GM19351 (cell line): ENCODE measurements around the gene SMIM11.

Experiments
- ATAC-seq: cut with Tn5 transposase; IDR thresholded peaks from one replicate; pipeline ENCODE4 v1.9.1; 2021; ENCODE audit warnings: mild to moderate bottlenecking, moderate library complexity; ENCODE audit not compliant: unreplicated experiment

The SMIM11 gene

DNA sequence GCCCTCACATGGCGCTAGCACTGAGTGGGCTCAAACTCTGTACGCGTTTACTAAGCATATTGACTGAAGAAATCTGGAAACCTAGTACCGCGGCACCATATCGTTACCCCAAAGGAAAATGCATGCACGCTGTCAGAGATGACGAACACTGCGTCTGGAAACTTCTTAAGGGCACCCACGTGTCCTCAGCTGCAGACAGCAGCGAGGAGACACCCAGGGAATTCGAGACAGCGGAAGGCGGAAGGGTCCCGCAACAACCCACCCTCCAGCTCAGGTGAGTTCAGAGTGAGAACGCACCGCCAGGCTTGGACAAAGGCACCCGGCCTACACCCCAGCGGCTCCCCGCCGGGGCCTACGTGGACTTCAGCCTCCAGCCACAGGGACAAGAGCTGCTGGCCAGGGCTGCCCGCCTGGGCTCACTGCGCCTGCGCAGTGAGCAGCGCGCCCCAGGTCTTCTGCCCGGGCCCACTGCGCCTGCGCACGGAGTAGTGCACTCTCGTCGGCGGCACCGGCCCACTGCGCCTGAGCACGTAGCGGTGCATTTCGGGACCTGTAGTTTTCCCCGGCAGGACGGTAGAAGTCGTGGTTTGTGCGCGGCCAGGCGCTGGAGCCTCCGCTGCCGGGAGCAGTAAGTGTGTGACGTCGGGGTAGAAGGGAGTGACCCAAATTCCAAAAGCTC, at the start of gene SMIM11:
Gene SMIM11 (plus strand): TSS at position 568 of the 679 bp plus-strand sequence. CDS start 3,998 bp downstream, outside the sequence.
- peak; percentile 95 for ATAC-seq

- no peak for ATAC-seq
Observed at GRCh38 chr21:34330055-34330454, 45.3 kb upstream of the SMIM11 start.

- no peak for ATAC-seq
Observed at GRCh38 chr21:34331726-34332125, 43.6 kb upstream of the SMIM11 start.

DNA sequence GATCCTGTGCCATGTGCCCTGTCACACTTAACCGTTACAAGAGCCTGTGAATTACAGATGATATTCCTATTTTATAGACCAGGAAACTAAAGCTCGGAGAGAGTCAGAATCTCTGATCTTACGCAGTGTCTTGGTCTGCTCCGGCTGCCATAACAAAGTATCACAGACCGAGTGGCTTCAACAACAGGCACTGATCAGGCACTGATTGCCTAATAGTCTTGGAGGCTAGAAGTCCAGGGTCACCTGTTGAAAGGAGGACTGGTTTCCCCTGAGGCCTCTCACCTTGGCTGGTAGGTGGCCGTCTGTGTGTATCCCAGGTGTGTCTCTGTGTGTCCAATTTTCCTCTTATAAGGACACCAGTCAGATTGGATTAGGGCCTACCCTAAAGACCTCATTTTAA, 43.0 kb upstream of the SMIM11 start:
- ATAC-seq = no peak

- ATAC-seq = no peak
Observed at GRCh38 chr21:34333121-34333739, 42.1 kb upstream of the SMIM11 start.

- ATAC-seq = no peak
Observed at GRCh38 chr21:34335316-34335715, 40.0 kb upstream of the SMIM11 start.

GRCh38 chr21:34336245-34336644, 39.1 kb upstream of the SMIM11 start:
- ATAC-seq = no peak

DNA sequence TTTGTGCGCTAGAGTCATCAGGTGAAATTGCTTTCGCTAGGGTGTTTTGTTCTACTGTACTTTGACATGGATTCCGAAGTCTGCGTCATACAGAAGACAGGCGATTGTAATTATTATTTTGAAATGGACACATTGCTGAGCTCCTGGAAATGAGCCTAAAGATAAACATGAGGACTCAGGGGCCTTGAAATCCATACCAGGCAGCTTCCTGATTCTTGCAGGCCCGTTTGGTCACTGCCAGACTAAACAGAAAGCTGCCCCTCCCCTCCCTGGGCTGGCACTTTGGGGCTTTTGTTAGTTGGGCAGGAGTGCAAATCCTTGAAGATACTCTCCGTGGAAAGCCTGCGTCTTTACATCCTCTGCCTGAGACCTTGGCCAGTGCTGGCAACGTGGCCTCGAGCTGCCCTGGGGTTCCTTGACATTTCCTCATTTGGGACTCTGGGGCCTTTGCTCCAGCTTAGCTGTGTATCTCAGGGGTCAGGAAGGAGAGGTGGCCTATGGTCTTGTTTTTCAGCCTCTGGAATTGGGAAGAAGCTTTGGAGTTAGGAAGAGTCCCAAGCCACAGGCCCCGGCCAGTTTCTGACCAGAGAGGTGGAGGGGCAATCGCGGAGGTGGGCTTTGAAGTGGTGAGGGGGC, 38.4 kb upstream of the SMIM11 start:
- ATAC-seq = no peak

DNA sequence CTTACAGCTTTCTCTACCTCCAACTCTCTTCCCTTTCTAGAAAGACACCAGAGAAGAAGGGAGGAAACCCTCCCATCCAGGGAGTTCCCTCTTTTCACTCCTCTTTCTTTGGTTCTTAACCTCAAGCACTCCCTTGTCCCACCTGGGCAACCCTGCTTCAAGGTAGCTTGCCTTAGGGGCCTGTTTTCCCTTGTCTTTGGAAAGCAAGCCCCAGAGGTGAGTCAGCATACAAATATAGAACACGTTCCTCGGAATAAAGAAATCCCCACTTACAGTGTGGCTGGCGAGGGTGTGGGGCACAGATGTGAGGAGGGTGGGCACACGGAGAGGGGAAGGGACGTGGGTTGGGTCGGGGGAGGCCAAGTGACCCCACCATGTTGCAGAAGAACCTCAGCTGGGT, 37.6 kb upstream of the SMIM11 start:
- no peak for ATAC-seq

DNA sequence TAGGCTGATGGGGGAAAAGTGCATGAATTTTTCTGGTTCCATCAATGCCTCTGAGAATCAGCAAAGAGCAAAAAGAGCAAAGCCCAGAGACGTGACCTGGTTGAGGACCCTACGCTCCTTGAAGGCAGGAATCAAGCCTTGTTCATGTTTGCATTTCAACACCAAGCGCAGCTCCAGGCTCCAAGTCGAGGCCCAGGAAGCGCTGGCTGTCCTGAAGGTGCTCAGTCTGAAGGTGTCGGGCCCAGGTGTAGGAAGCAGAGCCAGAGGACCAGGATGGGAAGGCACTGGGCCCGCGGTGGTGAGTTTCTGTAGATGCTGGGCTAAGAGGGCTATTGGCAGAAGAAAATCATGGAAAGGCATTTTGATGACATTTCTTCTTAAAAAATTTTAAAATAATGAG, 37.1 kb upstream of the SMIM11 start:
- ATAC-seq = no peak

DNA sequence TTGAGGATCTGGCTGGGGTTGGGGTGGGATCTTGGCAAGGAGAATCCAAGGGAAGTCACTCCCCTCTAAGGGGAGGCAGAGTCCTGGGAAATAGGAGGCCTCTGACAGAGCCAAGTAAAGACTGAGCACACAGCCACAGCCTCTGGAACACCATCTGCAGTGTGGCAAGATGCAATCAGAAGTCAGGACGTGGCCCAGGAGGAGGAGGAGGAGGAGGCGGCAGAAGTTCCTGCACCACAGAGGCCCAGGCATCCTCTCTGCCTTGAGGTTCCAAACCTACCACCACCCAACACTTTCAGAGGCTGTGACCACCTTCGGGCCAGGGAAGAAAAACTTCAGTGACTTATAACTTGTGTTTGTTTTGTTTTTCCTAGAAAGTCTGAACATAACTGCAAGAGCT, 35.2 kb upstream of the SMIM11 start:
- no peak for ATAC-seq

DNA sequence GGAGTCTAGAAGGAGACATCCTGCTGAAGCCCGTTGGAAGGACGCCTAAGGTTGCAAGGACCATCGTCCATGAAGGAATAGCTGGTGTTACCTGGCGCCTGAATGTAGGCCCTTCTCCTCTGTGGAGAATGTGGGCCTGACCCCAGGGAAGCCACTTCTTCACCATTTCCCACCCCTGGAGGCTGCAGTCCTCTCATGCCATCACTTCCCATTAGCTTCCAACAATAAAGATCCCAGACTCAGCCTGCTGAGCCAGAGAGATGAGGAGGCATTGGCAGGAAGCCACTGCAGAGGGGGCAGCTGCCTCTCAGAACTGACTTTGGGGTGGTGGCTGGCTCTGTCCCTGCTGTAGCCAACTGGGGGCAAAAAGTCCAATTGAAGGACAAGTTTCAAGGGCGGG, 32.8 kb upstream of the SMIM11 start:
- ATAC-seq = no peak

DNA sequence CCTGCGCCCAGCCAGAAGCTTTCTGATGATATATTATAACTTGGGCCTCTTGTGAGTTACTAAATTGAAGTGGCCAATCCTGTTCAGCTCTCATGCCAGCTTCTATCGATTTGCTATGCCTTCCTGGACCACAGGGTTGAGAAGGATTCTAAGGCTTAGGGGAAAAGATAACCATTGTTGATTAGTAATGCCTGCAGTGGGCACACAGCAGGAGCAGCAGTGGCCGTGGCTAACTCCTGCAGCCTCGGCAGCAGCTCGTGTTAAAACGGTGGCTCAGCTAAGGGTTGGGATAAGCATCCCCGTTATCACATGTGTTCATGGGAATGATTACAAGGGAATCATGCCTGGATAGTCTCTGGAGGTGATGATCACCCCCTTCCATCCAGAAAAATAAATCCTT, 32.0 kb upstream of the SMIM11 start:
- no peak for ATAC-seq

- no peak for ATAC-seq
Observed at GRCh38 chr21:34343838-34344381, 31.4 kb upstream of the SMIM11 start.

- no peak for ATAC-seq
Observed at GRCh38 chr21:34344584-34344983, 30.7 kb upstream of the SMIM11 start.

DNA sequence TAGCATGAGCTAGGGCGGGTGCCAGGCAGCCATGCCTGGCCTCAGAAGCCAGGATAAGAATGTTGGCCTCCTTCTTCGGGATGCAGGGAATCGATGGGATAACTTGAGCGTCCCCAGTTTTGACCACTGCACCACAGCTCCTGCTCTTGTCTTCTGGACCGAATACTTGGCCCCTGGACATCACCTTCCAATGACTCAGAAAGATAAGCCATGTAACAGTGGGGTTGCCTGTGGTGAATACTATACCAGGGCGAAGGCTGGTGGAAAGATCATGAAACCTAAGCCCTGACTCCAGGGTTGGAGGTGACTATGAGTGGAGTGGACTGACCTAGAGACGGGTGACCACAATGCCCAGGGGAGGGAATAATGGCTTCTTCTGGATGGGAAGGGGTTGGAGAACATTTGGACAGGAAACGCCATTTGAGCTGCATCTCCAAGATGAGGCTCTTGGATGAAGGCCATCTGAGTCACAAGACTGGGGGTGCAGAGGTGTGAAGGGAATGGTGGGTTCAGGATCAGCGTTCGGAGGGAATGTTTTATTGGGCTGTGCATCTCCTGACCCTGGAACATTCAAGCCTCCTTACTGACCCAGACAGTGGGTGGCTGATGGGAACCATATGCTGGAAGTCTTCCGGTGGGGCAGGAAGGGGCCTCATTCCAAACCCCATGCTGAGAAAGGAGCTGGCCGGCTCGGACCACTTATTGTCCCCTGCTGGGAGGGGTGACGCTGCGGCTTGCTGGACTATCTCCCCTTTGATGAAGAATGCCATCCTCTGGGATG, 30.0 kb upstream of the SMIM11 start:
- ATAC-seq = no peak

DNA sequence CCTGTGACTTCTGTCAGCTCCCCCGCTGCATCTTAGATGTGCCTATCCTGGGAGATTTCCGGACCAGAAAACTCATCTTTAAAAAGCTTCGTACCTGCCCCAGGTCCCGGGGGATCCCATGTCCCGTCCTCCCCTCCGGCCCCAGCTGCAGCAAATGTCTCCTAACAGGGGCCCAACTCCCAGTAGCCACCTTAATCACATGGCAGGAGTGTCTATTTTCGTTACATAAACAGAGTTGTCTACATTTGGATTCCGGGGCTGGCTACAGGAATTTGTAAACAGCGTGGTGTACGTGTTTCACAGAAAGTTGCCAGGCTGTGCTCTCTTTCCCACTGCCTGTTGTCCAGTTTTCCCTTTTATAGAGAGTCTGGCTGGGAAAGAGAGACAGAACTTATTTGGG, 29.4 kb upstream of the SMIM11 start:
- ATAC-seq = no peak

DNA sequence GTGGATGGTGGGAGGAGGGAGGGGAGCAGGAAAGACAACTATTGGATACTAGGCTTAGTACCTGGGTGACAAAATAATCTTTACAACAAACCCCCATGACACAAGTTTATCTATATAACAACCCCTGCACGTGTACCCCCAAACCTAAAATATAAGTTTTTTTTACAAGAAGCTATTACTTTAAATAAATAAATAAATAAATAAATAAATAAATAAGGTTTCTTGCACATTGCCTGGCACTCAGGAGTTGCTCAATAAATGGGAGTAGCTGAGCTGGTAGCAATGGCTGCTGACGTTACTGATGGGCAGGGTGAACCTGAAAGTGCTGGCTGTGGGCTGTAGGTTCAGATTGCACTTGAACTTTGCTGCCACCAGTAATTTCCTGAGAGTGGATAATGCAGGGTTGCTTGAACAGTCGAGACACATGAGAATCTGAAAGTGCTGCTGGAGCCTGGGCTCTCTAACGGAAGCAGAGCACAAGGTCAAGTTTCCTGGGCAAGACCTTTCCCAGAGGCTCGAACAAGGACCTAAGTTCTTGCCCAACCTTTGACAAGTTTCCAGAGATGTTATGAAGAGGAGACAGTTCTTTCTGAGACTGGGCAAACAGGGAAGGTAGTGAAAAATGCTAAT, 26.3 kb upstream of the SMIM11 start:
- no peak for ATAC-seq

- peak; percentile 77 for ATAC-seq
Observed at GRCh38 chr21:34351786-34352241, 23.5 kb upstream of the SMIM11 start.

DNA sequence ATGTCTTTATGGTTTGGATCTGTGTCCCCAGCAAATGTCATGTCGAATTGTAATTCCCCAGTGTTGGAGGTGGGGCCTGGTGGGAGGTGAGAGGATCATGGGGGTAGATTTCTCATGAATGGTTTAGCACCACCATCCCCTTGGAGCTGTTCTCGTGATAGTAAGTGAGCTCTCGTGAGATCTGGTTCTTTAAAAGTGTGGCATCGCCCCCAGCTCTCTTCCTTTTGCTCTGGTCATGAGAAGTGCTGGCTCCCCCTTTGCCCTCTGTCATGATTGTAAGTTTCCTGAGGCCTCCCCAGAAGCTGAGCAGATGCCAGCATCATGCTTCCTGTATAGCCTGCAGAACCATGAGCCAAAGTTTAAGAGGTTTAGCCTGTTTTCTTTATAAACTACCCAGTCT, 22.8 kb upstream of the SMIM11 start:
- ATAC-seq = no peak

DNA sequence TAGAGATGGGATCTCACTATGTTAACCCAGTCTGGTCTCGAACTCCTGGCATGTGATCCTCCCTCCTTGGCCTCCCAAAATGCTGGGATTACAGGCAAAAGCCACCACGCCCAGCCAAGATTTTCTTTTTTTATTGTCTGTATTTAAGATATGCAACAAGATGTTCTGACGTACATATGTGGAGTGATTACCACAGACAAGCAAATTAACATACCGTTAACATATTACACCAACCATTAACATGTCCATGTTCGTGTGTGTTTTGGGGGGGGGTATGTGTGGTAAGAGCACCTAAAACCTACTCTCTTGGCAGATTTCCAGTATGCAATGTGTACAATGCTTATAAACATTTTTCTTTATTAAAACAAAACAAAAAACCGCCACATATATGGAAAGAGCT, 22.1 kb upstream of the SMIM11 start:
- no peak for ATAC-seq
